K562 (cell line): Measurements from ENCODE around the gene MEIS1. TPM values are rescaled to one million over a fixed set of nuclear protein-coding genes. Genes with fewer than 3 reads are reported as not detected.

ENCODE experiments used
- ATAC-seq: fragments of 200-7000 bp; cut with Tn5 transposase; 3 replicates; pipeline ENCODE4 v1.9.1; 2020; ENCODE audit warnings: moderate library complexity
- BruUV-seq: library from RNA; stranded (reverse); fragments of 400-500 nt; replicated peaks from 2 replicates; lab custom pipeline; 2021; lab: Mats Ljungman, UMichigan
- CTCF ChIA-PET: fragments of 300-600 bp; formaldehyde crosslinking; extraction: SDS; loops from one replicate; lab custom pipeline; 2021; ENCODE audit warnings: low intra/inter-chr PET ratio; lab: Yijun Ruan, JAX
- POLR2A ChIA-PET: fragments of 300-600, 350-650 bp; sonication (Branson Sonifier 250); formaldehyde crosslinking; extraction: SDS; loops from one replicate; lab custom pipeline; 2021; ENCODE audit warnings: antibody characterized with exemption, inconsistent platforms; lab: Yijun Ruan, JAX
- DNase-seq, 4 experiments: peaks; one replicate each; pipeline versions ENCODE4 v3.0.0 to v3.0.0-alpha.2; 2011 to 2018; ENCODE audit warnings: low spot score in 3 of 4, mixed read lengths in 3 of 4; ENCODE audit errors: extremely low read depth in 1 of 4
- FAIRE-seq: peaks from 2 replicates; lab custom pipeline; 2011; peaks lifted over from hg19 to GRCh38; lab: Jason Lieb, UNC
- H2AFZ ChIP-seq: 2 replicates; pipeline ENCODE4 v1.6.0; 2011; ENCODE audit warnings: low read depth, low read length, control low read depth, inconsistent platforms
- H3K27ac ChIP-seq: fragments of 200-600 bp; 3 replicates; pipeline ENCODE4 v1.8.0; 2011; ENCODE audit warnings: low read depth, mild to moderate bottlenecking, control low read depth, inconsistent platforms, low read length, moderate library complexity, mixed read lengths; ENCODE audit errors: extremely low read depth
- H3K27me3 ChIP-seq, 2 experiments: fragments of 300-600 bp in 1 of 2; 2 replicates in 1 of 2; 3 replicates in 1 of 2; pipeline versions ENCODE4 v1.6.0 to v1.8.0; 2011; ENCODE audit warnings: inconsistent platforms in 2 of 2, low read length in 2 of 2, mild to moderate bottlenecking in 1 of 2, mixed read lengths in 1 of 2, moderate library complexity in 1 of 2; ENCODE audit not compliant: control insufficient read depth in 2 of 2, insufficient read depth in 2 of 2
- H3K36me3 ChIP-seq: fragments of 300-600 bp; 3 replicates; pipeline ENCODE4 v1.8.0; 2011; ENCODE audit warnings: mild to moderate bottlenecking, low read length, inconsistent platforms; ENCODE audit not compliant: control insufficient read depth, insufficient read depth
- H3K4me1 ChIP-seq, 2 experiments: fragments of 200-600 bp in 1 of 2; replicated peaks in 1 of 2; 2 replicates in 1 of 2; 3 replicates in 1 of 2; pipeline versions ENCODE4 v1.5.1 to v1.8.0; 2011; ENCODE audit warnings: inconsistent platforms in 2 of 2, low read length in 2 of 2, mild to moderate bottlenecking in 1 of 2, mixed read lengths in 1 of 2, moderate library complexity in 1 of 2; ENCODE audit not compliant: control insufficient read depth in 2 of 2, insufficient read depth in 2 of 2
- H3K4me2 ChIP-seq: 2 replicates; pipeline ENCODE4 v1.6.1; 2011; ENCODE audit warnings: low read length, control low read depth, inconsistent platforms, mixed read lengths; ENCODE audit not compliant: insufficient read depth
- H3K4me3 ChIP-seq: fragments of 200-600 bp; sonication (generic), shearing (Covaris generic); 2 replicates; pipeline ENCODE4 v1.5.1; 2016; ENCODE audit warnings: control low read depth, inconsistent platforms
- H3K79me2 ChIP-seq: fragments of 200-600 bp; 3 replicates; pipeline ENCODE4 v1.8.0; 2011; ENCODE audit warnings: low read length, inconsistent platforms; ENCODE audit not compliant: control insufficient read depth, insufficient read depth
- H3K9ac ChIP-seq, 2 experiments: 2 replicates each; pipeline versions ENCODE4 v1.6.0 to v1.6.1; 2011; ENCODE audit warnings: low read depth in 2 of 2, low read length in 2 of 2, control low read depth in 1 of 2, inconsistent platforms in 1 of 2, mild to moderate bottlenecking in 1 of 2, mixed read lengths in 1 of 2; ENCODE audit not compliant: insufficient read depth in 1 of 2
- H3K9me1 ChIP-seq: one replicate; pipeline ENCODE4 v1.6.0; 2011; ENCODE audit warnings: inconsistent platforms, mild to moderate bottlenecking, low read length, moderate library complexity; ENCODE audit not compliant: control insufficient read depth, insufficient read depth
- H3K9me3 ChIP-seq: replicated peaks from 2 replicates; pipeline ENCODE4 v1.5.1; 2011; ENCODE audit warnings: low read depth, low read length, inconsistent platforms; ENCODE audit not compliant: control insufficient read depth, insufficient read depth
- H4K20me1 ChIP-seq: replicated peaks from 2 replicates; pipeline ENCODE4 v1.6.1; 2011; ENCODE audit warnings: low read length, inconsistent platforms, mixed read lengths; ENCODE audit not compliant: control insufficient read depth, insufficient read depth
- FOXP1 ChIP-seq: sonication (generic); formaldehyde crosslinking; IDR thresholded peaks from 2 replicates; pipeline ENCODE4 v1.8.0; 2022; ENCODE audit warnings: mild to moderate bottlenecking, missing genetic modification reagents
- MEIS2 ChIP-seq: fragments of 450-650 bp; IDR thresholded peaks from 2 replicates; pipeline ENCODE4 v1.6.1; 2014; ENCODE audit warnings: mild to moderate bottlenecking; ENCODE audit not compliant: partially characterized antibody
- MNT ChIP-seq, 2 experiments: fragments of 450-650 bp; conservative IDR thresholded peaks; 2 replicates each; pipeline ENCODE4 v1.6.1; 2017; ENCODE audit warnings: mild to moderate bottlenecking in 2 of 2, moderate library complexity in 2 of 2
- NFIC ChIP-seq: fragments of 450-650 bp; IDR thresholded peaks from 2 replicates; pipeline ENCODE4 v1.6.1; 2017; ENCODE audit warnings: mild to moderate bottlenecking, inconsistent platforms
- NR2C2 ChIP-seq, 2 experiments: fragments of 200-800 bp in 1 of 2; sonication (Bioruptor generic) in 1 of 2; sonication (generic) in 1 of 2; formaldehyde crosslinking in 1 of 2; IDR thresholded peaks; 2 replicates each; pipeline versions ENCODE4 v1.6.1 to v1.8.0; 2016 to 2022; ENCODE audit warnings: mild to moderate bottlenecking in 1 of 2, missing compliant biosample characterization in 1 of 2, missing genetic modification characterization in 1 of 2, missing genetic modification reagents in 1 of 2
- PBX2 ChIP-seq, 2 experiments: IDR thresholded peaks in 1 of 2; conservative IDR thresholded peaks in 1 of 2; 2 replicates each; pipeline ENCODE4 v1.6.1; 2016; ENCODE audit warnings: low read depth in 2 of 2, mild to moderate bottlenecking in 1 of 2, missing compliant biosample characterization in 1 of 2, missing genetic modification characterization in 1 of 2, moderate library complexity in 1 of 2
- VEZF1 ChIP-seq: fragments of 200-800 bp; sonication (Bioruptor generic); IDR thresholded peaks from 2 replicates; pipeline ENCODE4 v1.6.1; 2017; ENCODE audit warnings: missing genetic modification characterization, missing compliant biosample characterization
- WGBS: fragments of 100-300 bp; shearing (Covaris generic); methylation state at CpG from one replicate; pipeline ENCODE4 v1.1.6; 2016; ENCODE audit warnings: low coverage, mixed read lengths; ENCODE audit not compliant: insufficient coverage; ENCODE audit errors: missing lambda C conversion rate; 5-methylcytosine and 5-hydroxymethylcytosine counted together
- in situ Hi-C: fragments of 300-500 bp; cut with MboI; formaldehyde crosslinking; loops from 4 replicates; pipeline ENCODE4 v1.15.0; 2018; ENCODE audit warnings: inconsistent platforms, mixed read lengths
- intact Hi-C: fragments of 100-400 bp; cut with micrococcal nuclease; formaldehyde crosslinking; loops from 2 replicates; pipeline ENCODE4 v1.14.2; 2022
- polyA plus RNA-seq, 8 experiments: library from polyadenylated mRNA; depleted of rRNA in 4 of 8; stranded (reverse) in 5 of 8; unstranded in 3 of 8; fragments of >200 nt; fragmentation: Nextera tagmentation in 2 of 8; fragmentation: Illumina TruSeq in 1 of 8; extraction: Ambion mirVana in 2 of 8; extraction: Trizol in 1 of 8; gene quantifications; 2 replicates each; pipeline versions ENCODE4 v1.2.1 to v1.2.3, GENCODE V29; 2011 to 2014; ENCODE audit warnings: inconsistent platforms in 1 of 8, missing spikeins in 1 of 8
- total RNA-seq, 7 experiments: library from RNA; depleted of rRNA in 6 of 7; stranded (reverse); fragments of >200 nt in 6 of 7; fragmentation: Illumina TruSeq in 2 of 7; extraction: Trizol in 2 of 7; gene quantifications; 2 replicates each; pipeline versions ENCODE4 v1.2.1 to v1.2.3, GENCODE V29; 2011 to 2021; ENCODE audit warnings: low replicate concordance in 1 of 7
- TF ChIP-seq, protein P1 (sequence below): fragments of 450-650 bp; formaldehyde crosslinking; IDR thresholded peaks from 2 replicates; pipeline ENCODE4 v1.4.0; 2020; ENCODE audit warnings: mild to moderate bottlenecking, moderate library complexity

Gene MEIS1
- total and polyA plus RNA-seq, 9 of the 15 experiments (the other 6 are each of a cell fraction or from before 2014, with no cell fraction given) = 2.3 to 9.0 (median 5.9) TPM

GRCh38 chr2:66553370-66553769, 118.4 kb downstream of the MEIS1 start (continued):
- no peak for TF ChIP-seq MNT (conservative IDR thresholded peaks at IDR 0.05)

- no peak overlapping the region for H3K4me3 ChIP-seq
- 8% methylated on average over 2 of the region's 4 CpGs for WGBS
- no peaks in the 10 kb centered on the region for H3K9me1 ChIP-seq
- ChIA-PET CTCF (no interaction called here), POLR2A (no interaction called here)
- no peaks in the 10 kb centered on the region for H3K36me3 ChIP-seq
- no peak overlapping the region; the same call in 2 of the 3 replicates for H3K27ac ChIP-seq
- DNase-seq (peak in 2 of 4 experiments; percentile 17 to 26), FAIRE-seq (no peak), ATAC-seq (no peak)
- no peaks in the 10 kb centered on the region for H4K20me1 ChIP-seq
- H2AFZ ChIP-seq = peak overlapping the region; percentile 34; the same call in 1 of the 2 replicates
- no TSS peak for BruUV-seq
- H3K27me3 ChIP-seq = no peaks in the 10 kb centered on the region
- H3K4me1 ChIP-seq = no peaks in the 10 kb centered on the region
- no peak overlapping the region for H3K9ac ChIP-seq
- intact Hi-C loops (no loop called here), in situ Hi-C loops (no loop called here)
- no peaks in the 10 kb centered on the region for H3K9me3 ChIP-seq
- H3K79me2 ChIP-seq = no peaks in the 10 kb centered on the region
- H3K4me2 ChIP-seq = peak overlapping the region; percentile 22; the same call in 1 of the 2 replicates
- TF ChIP-seq PBX2 (CRISPR knock-in tag; IDR thresholded peaks at IDR 0.05; ENCODE audit: low read depth) (no peak), PBX2 (tag; conservative IDR thresholded peaks at IDR 0.05; ENCODE audit: low read depth) (peak; percentile 55), MEIS2 (peak; percentile 34), VEZF1 (CRISPR knock-in tag) (peak; percentile 91), FOXP1 (CRISPR knock-in tag) (no peak), NR2C2 (CRISPR knock-in tag; IDR thresholded peaks at IDR 0.05) (no peak), NR2C2 (tag; IDR thresholded peaks at IDR 0.05) (peak; percentile 21; the same call in 1 of the 2 replicates), NFIC (peak; percentile 83)
- TF ChIP-seq, protein P1, sequence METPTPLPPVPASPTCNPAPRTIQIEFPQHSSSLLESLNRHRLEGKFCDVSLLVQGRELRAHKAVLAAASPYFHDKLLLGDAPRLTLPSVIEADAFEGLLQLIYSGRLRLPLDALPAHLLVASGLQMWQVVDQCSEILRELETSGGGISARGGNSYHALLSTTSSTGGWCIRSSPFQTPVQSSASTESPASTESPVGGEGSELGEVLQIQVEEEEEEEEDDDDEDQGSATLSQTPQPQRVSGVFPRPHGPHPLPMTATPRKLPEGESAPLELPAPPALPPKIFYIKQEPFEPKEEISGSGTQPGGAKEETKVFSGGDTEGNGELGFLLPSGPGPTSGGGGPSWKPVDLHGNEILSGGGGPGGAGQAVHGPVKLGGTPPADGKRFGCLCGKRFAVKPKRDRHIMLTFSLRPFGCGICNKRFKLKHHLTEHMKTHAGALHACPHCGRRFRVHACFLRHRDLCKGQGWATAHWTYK (CRISPR knock-in tag) = no peak
Observed at GRCh38 chr2:66555091-66555490, 120.2 kb downstream of the MEIS1 start.
